Esophagus mucosa (tissue), 1 donor: ENCODE measurements around the gene CPNE8. TPM values are rescaled to one million over a fixed set of nuclear protein-coding genes. Genes with fewer than 3 reads are reported as not detected.

Experiments used
- ATAC-seq: fragments of 200-7000 bp; cut with Tn5 transposase; one replicate; pipeline ENCODE4 v1.9.1; 2020
- total RNA-seq: library from RNA; stranded (reverse); gene quantifications from one replicate; pipeline ENCODE4 v1.2.4, GENCODE V29; 2023
- donor health status: DM: yes; HTN: yes; CAD: no.

The CPNE8 gene
- total RNA-seq, 1 donor from 2014 or later: 11.2 TPM

DNA sequence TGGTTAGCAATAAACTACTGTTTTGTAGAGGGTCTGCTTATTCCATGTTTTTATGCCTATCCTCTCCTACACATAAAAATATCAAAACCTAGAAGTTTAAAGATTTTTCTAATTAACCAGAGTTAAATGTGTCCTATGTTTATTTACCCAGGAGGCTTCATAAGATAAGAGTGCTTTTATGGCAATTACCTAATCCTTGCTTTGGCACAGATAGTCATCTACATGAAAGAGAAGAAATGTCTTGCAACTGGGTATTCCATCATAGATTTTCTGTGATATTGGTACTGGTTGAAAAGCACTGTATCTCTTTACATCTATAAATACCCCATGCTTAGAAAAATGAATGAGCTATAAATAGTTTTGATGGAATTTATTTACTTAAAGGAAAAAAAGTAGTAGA, 277.1 kb downstream of the CPNE8 start:
- ATAC-seq: no peak

DNA sequence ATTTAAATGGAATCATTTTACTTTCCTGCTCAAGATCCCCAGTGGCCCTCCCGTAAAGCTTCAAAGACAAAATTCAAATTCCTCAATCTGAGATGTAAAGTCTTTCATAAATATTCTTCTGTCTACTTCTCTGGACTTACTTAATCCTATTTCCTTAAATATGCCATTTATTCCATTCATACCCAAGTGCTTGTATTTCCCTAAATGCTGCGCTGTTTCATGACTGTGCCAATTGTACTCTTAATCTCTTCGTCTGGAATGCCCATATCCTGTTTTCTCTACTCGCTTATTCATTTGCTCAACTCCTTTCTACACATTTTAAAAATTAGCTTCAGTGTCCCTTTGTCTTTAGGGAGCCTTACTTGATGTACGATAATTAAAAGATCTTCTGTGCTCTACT, 280.1 kb downstream of the CPNE8 start:
- ATAC-seq: no peak

DNA sequence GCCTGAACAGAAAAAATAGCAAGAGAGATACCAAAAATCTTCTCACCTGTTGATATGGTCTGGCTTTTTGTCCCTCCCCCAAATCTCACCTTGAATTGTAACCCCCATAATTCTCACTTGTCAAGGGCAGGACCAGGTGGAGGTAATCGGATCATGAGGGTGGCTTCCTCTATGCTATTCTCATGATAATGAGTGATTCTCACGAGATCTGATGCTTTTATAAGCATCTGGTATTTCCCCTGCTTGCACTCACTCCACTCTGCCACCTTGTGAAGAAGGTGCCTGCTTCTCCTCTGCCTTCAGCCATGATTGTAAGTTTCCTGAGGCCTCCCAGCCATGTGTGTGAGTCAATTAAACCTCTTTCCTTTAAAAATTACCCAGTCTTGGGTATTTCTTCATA, 291.2 kb downstream of the CPNE8 start:
- no peak for ATAC-seq

DNA sequence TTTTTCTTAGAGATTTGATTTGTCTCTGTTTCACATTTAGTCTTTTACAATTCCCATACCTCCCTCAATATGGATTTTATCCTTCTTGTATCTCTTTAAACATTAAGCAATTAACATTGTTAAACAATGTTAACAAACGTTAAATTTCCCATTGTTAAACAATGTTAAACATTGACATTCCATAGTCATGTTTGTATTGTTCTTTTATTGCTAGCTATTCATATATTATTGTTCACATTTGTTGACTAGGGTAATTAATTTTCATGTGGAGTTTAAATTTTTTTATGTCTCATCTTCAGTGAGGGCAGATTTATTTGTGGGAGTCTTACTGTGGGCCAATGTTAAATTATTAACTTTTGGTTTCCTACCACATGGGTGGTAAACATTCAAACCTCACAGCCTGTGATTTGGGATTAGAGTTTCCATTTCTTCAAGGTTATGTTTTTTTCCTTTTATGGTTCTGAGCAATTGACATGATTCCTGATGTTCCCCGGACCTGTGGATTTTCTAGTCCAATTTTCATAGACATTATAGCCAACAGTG, 294.5 kb downstream of the CPNE8 start:
- no peak for ATAC-seq

DNA sequence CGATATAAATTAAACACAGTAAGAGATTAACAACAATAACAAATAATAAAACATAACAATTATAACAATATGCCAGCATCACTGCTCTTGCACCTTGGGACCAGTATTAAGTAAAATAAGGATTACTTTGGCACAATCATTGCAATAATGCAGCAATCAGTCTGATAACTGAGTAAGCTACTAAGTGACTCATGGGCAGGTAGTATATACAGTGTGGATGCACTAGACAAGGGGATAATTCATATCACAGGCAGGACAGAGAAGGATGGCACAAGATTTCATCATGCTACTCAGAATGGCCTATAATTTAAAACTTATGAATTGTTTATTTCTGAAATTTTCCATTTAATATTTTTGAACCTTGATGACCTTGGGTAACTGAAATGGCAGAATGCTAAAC, 298.1 kb downstream of the CPNE8 start:
- ATAC-seq: no peak
